Stimulated activated CD4-positive, alpha-beta T cell treated with anti-CD3 and anti-CD28 coated beads, Interleukin-2, amount 100 ng/mL, for 4 hours (primary cell): ENCODE results near the gene EML6.

ENCODE experiments used
- DNase-seq: peaks from one replicate; pipeline ENCODE4 v3.0.0-alpha.2; 2020; ENCODE audit warnings: low read depth

The EML6 gene

DNA sequence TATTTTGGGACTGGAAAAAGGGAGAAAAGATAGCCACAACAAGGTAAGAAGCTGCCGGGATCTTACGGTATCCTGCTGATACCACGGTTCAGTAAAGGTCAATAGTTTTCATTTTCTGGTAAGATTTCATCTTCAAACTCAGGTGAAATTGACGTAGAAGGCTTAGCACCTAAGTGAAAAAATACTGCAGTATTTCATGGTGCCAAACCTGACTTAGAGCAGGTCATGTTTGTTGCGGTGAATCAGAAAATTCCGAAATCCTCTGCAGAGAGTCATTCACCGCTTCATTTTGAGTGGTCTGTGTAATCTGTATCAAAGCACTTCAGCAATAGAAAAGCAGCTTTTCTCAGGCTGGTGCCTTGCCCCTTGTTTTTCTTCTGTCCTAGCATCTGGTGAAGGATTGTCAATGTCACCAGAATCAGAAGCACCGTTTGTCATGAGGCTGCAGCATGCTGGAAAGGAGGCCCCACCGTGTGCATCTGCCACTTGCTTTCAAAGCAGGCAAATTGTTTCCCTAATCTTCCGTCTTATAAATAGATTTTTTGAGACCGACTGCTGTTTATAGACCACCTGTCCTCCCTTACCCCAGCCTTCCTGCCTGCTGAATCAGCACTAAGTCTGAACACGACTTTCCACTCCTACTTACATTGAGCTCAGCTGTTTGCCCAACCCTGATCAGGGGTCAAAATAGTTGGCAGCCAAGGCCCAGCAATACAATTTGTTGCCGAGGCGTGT is 156.3 kb downstream of the EML6 start:
- DNase-seq: no peak

DNA sequence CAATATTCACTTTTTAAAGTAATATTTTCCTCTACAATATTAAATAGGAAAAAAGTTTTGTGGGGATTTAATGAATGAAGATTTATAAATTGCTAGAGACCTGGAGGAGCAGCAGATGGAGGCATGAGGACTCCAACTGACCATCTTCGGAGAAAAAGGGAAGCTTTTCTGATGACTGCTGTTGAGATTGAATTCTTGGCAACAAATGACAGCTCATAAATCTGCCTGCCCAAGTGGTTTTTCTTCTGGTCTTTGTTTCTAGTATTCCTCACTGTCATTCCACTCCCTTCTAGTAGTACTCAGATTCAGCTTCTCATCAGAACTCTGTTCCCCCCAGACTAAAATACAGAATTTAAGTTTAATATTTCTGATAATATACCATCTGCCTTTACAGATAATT is 157.0 kb downstream of the EML6 start:
- DNase-seq: no peak

DNA sequence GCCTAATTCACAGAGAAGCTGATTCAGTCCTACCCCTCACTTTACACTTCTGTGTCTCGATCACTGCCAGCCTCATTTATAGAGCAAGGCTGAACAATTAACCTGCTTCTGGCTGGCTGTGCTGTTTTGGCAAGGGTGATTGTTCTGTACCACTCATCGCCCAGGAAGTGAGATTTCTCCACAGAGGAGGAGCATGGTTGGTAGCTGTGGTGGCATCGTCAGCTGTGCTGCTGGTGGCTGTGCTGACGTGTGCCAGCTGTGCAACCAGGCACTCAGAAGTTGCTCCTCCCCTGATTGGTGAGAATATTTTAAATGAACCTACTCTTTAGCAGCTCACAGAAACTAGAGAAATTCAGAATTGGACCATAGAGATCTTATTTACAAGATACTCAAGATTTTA is 158.3 kb downstream of the EML6 start:
- DNase-seq: no peak

DNA sequence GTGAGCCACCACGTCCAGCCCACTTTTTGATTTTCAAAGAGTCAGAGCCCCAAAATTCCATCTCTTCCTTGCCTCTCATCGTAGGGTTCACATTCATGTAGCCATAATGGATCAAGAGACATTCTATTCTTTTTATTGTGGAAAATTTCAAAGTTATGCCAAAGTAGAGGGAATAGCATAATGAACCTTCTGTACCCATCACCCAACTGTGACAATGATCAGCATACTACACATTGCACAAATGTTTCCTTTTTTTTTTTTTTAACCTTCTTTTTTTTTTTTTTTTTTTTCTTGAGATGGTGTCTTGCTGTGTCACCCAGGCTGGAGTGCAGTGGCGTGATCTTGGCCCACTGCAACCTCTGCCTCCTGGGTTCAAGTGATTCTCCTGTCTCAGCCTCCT is 162.4 kb downstream of the EML6 start:
- no peak for DNase-seq

DNA sequence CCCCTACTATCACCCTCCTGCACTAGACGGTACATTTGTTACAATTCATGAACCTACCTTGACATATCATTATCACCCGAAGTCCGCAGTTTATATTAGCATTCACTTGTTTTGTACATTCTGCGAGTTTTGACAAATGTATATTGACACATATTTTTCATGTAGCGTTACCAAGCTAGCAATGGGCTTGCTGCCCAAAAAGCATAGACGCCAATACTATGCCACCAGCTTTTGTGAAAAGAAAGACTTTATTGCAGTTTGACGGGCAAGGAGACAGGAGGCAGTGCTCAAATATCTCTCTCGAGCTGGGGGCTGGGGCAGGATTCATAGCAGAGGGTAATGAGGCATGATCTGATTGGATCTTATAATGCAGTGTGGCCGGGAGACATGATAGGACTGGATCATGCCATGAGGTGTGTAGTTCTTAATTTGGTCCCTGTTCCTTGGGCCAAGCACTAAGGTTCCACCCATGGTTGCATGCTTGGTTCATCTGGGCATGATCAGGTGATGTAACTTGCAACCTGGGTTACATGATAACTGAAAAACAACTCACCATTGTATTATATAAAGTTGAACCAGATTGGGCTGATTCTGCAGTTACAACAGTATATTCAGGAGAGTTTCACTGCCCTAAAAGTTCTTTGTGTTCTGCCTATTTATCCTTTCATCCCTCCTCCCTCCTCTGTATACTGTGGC is 164.5 kb downstream of the EML6 start:
- DNase-seq: no peak

DNA sequence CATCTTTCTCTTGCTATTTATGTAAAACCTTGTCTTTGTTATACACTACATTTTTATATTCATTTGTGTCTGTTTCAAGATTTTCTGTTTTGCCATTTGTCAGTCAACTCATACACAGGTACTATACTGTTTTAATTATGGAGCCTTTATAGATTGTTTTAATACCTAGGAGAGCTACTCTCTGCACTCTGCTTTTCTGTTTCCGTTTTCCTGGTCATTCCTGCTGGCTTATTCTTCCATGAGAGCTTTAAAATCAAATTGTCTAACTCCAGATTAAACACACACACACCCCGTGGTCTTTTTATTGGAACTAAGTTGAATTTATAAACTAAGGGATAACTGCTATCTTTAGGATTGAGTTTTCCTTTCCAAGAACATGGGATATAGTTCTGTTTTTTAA is 165.6 kb downstream of the EML6 start:
- DNase-seq: no peak

DNA sequence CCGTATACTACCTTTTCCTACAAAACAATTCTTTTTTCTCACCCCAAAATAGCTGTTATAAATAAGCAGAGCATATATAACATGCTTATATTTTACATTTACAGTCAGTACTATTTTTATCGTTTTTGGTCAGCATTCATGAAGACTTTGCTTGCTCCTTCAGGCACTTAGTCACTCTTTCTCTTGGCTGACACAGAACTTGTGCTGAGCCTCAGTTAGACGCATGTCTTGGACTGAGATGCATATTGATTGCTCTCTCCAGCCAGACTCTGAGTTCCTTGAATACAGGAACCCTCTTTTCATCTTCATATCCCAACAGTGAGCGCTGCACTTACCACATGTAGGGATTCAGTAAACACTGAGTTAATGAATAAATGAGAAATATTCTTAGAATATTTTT is 168.4 kb downstream of the EML6 start:
- DNase-seq: no peak

DNA sequence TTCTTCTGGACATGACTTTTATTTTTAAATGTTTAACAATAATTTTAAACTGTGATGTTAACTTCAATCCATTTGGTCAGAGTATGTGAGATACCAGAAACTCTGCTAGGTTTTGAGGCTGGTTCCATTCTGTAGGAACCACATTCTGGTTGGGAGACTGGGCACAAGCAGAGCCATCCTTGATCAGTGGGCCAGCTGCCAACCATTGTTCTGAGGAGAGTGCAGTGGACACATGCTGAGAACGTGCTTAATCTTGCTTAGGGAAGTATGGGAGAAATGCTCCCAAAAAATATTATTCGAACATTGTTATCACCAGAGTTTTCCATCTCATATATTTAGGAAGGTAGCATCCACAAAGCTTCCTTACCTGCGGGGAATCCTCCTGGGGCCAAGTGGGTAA is 171.0 kb downstream of the EML6 start:
- no peak for DNase-seq

DNA sequence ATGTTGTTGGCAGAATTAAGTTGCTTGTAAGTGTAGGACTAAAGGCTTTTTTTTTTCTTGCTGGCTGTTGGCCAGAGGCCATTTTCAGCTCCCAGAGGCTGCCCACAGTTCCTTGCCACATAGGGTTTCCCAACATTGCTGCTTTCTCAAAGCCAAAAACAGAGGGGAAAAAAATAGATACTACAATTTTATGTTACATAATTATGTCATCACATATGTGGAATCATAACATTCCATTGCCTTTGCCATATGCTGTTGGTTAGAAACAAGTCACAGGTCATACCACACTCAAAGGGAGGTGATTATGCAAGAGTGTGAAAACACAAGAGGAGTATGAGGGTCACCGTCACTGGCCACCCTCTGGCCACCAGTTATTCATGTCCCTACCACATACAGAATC is 172.3 kb downstream of the EML6 start:
- DNase-seq: no peak

DNA sequence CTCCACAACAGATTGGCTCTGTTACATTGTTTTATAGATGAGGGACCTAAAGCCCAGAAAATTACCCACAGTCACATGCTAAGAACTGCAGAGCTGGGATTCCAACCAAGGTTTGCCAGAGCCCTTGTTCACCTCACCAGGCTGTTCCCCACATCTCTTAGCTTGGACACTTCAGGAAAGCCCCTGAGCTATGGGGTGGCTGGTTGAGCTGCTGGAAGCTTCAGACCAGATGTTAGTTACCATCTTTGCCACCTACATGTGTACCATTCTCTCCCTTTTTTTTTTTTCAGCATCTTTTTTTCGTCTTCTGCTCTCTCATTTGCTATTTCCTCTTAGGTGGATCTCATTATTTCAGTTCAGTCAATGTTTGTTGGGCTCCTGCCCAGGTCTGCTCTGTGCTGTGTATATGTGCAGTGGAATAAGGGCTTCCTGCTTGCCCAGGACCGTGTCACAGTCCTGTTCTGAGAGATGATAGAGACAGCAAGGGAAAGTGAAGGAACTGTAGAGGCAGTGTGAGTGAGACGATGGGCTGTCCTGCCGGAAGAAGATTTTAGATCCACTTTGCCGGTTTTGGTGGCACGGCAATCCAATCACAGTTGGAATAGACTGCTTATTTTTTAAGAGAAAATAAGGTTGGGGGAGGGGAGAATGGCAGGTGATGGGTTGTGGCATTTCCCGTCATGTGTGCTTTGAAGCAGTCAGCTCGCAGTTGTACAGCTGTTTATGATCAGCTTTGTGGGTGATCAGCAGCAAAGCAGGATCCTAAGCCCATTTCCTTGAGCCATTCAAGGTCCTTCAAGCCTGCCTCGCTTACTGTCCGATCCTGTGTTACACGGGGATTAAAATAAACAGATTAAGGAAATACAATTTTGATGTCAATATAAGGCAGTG is 174.2 kb downstream of the EML6 start:
- DNase-seq: no peak

DNA sequence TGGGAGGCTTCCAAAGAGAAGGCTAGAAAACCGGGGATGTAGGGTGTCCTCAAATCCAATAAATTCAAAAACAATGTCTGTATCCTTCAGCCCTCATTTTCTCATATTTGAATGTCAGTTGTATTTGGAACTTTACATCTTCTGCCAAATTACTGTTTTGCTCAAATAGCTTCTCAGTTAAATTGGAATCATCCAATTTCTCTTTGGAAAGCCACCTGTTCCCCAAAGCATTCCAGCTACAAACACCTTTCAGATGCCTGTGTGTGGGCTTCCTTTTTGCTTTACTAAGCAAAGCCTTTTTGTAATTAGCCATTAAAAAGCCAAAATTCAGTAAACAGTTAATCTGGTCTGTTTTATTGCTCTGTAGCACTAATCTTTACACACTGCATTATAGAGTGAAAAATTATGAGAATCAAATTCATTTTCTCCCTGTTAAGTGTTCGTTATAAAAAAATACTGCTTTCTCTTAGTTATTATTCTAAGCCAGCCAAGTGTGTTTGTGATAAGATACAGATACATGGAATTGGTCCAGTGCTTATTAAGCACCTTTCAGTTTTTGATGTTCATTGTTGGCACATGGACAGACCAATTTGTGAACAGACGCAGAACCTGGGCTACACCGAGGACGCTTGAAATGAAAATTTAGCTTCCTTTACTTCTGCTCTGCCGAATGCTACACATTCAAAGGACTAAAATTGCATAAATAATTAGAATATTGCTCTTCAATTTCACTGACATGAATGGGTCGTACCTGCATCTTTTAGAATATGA is 175.2 kb downstream of the EML6 start:
- DNase-seq: no peak

DNA sequence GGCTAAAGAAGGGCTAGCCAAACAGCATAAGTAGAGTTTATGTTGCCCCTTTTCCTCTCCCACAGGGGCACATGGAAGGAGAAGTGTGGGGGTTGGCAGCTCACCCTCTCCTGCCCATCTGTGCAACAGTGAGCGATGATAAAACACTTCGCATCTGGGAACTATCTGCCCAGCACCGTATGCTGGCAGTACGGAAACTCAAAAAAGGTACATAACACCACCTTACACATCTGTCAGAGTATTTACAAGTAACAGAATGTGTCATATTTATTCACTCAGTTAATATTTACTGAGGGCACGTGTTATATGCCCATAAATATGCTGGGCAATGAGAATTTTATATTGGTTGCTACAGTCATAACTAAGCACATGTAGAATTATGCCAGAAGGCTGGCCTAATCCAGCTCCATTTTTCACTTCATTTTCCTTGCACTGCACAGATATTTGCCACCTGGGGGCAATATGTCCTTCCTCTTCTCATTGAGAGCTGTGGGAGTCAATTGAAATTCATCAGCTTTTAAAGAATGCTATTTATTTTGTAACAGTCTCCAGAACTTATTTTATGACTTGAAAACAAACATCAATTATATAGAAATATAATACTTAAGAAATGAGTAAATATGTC is 176.2 kb downstream of the EML6 start:
- no peak for DNase-seq

DNA sequence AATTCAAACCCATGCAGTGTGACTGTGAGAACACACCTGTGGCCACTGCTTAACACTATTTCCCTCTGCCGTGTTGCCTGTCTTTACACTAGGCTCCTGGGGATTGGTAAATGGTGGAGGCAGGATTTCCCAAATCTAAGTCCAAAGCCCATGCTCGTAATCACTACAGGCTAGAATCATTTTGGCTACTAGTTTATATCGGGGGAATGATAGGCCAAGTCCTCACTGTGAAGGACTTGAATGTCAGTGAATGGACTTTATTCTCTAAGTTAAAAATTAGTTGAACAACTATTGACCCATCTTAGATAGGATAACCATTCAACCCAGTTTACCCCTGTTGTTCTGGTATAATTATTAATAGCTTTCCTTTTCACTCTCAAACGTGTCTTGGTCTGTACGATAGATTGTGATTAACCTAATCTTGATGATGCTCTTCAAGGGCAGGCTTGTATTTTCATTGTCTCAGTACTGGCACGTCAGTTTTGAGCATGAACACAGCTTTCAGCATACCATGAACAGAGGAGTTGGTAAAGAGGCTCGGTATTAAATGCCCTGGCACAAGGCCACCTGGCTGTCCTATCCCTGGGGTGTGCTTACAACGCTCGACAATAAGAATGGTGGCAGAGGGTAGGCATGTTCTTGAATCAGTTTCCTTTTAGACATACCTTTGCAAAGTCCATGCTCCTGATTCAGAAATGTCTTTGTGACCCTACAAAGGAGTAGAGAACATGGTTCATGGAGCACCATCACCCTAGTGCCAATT is 177.9 kb downstream of the EML6 start:
- no peak for DNase-seq

DNA sequence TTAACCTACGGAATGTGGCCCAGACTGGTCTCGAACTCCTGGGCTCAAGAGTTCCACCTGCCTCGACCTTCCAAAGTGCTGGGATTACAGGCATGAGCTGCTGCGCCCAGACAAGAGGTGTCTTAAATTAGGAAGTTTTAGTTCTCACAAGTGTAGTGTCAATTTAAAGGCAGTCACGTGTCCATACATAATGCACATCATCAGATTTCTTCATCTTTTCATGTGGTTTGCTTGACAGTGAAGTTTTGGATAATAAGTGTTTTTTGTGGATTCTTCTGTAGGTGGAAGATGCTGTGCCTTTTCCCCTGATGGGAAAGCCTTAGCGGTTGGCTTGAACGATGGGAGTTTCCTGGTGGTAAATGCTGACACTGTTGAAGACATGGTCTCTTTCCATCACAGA is 179.3 kb downstream of the EML6 start:
- DNase-seq: no peak

DNA sequence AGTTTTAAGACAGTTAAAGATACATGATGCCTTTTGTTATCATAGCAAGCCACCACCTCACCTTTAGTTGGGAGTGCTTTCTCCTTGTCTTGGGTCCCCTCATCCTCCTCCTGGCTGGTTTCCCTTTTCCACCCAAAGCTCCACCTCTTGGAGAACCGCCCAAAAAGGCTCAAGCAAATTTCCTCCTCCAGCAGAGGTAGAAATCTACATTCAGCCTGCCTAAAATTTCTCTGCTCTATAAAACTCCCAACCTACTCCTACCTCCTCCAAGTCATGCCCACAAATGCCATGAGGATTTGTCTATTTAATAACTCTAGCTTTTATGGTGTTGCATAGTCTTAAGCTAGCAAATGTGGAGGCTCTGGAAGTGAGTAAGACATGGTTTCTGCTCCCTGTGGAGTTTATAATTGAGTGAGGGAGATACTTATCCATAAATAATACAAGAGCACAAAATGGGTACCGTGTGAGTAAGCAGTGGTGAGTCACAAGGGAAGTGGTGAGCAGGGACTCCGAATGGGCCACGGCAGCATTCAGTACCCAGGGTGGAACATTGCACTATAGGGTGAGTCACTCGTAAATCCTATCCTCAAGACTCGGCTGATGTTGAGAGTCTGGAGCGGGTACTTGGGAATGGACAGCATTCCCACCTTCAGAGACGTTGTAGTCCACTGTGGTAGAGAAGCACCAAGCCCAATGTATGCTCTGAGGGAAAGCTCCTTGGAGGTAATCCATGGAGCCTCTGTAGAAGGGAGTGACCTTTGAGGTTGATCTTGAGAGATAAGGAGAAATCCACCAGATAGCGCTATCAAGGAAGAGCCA is 180.5 kb downstream of the EML6 start:
- DNase-seq: peak; percentile 62

DNA sequence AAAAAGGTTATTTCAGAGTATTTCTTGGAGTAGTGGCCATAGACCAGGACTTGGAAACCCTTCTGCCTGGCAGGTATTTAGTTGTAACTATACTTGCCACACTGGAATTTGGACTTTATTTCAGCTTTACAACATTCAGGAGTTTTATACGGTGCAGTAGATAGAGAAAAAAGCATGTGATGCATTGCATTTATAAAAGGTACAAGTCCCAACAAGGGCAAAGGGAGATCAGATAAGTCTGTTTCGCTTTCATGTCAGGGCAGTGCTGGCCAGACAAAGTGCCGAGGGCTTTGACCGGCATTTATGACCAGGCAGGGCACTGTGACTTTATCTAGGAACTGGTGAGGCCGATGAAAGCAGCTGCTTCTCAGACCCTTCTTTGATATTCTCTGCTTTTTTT is 181.4 kb downstream of the EML6 start:
- no peak for DNase-seq

DNA sequence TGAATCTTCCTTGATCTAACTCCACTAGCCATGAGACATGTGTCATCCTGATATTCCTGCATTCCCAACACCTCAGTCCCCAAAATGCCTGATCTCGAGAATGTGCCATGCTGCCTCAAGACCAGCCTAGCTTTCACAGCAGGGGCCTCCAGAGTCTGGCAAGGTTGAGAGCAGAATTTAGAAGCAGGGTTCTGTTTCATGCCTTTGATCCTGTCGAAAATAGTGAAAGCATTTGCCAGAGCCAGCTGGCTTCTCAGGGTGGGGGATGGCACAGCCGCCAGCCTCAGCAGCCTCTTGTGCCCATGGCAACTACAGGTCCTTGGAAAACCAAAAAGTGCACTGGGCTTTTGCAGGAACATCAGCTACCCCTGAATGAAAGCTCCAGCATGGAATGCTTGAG is 183.3 kb downstream of the EML6 start:
- no peak for DNase-seq

DNA sequence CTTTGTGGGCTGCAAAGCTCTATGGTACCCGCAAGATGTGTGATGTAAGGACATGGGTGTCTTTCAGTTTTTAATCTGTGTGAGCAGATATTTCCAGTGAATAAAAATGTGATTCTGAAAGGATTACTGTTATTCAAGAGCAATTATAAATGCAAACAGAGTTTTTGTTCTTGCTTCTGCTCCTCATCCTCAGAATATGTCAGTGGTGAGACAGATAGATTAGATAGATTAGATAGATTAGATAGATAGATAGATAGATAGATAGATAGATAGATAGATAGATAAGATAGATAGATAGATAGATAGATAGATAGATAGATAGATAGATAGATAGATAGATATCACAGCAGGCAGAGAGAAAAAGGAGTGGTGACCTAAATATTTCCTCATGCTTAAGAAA is 184.2 kb downstream of the EML6 start:
- no peak for DNase-seq

DNA sequence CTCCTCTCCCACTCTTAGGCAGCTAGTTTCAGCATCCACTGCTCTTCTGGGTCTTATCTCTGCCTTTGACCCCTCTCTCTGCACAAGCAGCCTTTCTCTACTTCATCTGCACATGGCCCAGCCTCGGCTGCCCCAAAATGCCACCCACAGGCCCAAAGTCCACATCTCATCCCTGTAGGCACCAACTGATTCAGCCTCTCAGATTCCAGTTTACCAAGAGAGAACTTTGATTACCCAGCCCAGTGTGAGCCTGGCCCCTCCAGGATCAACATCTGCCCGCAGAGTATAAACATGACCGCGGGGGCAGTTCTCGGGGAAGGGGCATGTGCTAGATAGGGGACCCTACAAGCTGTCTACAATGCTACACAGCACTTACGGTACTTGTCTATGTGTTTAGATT is 185.1 kb downstream of the EML6 start:
- DNase-seq: no peak

DNA sequence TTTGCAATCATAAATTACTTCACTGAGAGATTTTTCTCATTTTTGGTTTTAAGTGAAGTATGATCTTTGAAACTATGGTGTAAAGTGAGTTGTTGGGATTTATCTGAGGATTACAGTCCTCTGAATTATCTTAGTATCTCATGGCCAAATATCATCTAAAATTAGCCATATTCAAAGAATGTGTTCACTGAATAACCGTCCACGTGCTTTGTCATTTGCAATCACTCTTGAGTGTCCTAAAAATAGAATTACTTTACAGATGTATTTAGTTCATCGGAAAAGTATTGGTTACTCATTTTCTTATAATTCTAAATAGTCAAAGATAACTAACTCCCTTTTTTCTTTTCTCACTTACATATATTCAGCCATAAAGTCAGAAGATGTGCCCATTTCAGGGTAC is 185.5 kb downstream of the EML6 start:
- no peak for DNase-seq
